Glomerular visceral epithelial cell (primary cell): ENCODE measurements around the gene CFL2.
"Not testable (repeated sequence)": the region's sequence is repeated elsewhere in the genome, so short reads cannot be mapped to it uniquely, and the experiment has no call there.

Source experiments
- DNase-seq: peaks from one replicate; pipeline ENCODE4 v3.0.0-alpha.2; 2016; ENCODE audit errors: extremely low spot score

CFL2 gene

GRCh38 chr14:34714320-34715126, at the start of gene CFL2:
Gene CFL2, minus strand, starts transcription at chr14:34714593. Its CDS starts 53 bp downstream, at chr14:34714540.
- DNase-seq: peak; percentile 83

- DNase-seq: no peak
These were observed 40.8 kb upstream of the CFL2 start for GRCh38 chr14:34755215-34755614.

GRCh38 chr14:34754687-34755086, 40.3 kb upstream of the CFL2 start:
- no peak for DNase-seq

GRCh38 chr14:34750670-34751069, 36.3 kb upstream of the CFL2 start:
- DNase-seq: no peak

- DNase-seq: no peak
These were observed 35.8 kb upstream of the CFL2 start for GRCh38 chr14:34750233-34750632.

- no peak for DNase-seq
These were observed 35.0 kb upstream of the CFL2 start for GRCh38 chr14:34749408-34749807.

GRCh38 chr14:34742270-34743115, 28.1 kb upstream of the CFL2 start:
- DNase-seq: no peak

- DNase-seq: no peak
These were observed 27.4 kb upstream of the CFL2 start for GRCh38 chr14:34741840-34742239.

GRCh38 chr14:34740139-34740538, 25.7 kb upstream of the CFL2 start:
- not testable (repeated sequence) for DNase-seq

GRCh38 chr14:34737079-34737478, 22.7 kb upstream of the CFL2 start:
- not testable (repeated sequence) for DNase-seq

- DNase-seq: peak; percentile 44
These were observed 18.9 kb upstream of the CFL2 start for GRCh38 chr14:34733245-34733644.

GRCh38 chr14:34732802-34733201, 18.4 kb upstream of the CFL2 start:
- DNase-seq: no peak

- DNase-seq: no peak
These were observed 9.5 kb upstream of the CFL2 start for GRCh38 chr14:34723867-34724266.

GRCh38 chr14:34722723-34723545, 8.5 kb upstream of the CFL2 start:
- peak; percentile 64 for DNase-seq

- DNase-seq: no peak
These were observed 6.7 kb upstream of the CFL2 start for GRCh38 chr14:34721129-34721528.

GRCh38 chr14:34718750-34719304, 4.4 kb upstream of the CFL2 start:
- peak; percentile 25 for DNase-seq

GRCh38 chr14:34715127-34715863, 902 bp upstream of the CFL2 start:
- DNase-seq: no peak

GRCh38 chr14:34713681-34714319, 593 bp downstream of the CFL2 start:
- DNase-seq: peak; percentile 61

- no peak for DNase-seq
These were observed 1.2 kb downstream of the CFL2 start for GRCh38 chr14:34713122-34713680.
